ENCODE results near the gene COG2.
"Not testable (repeated sequence)": the region's sequence is repeated elsewhere in the genome, so short reads cannot be mapped to it uniquely, and the experiment has no call there.

COG2 gene

GRCh38 chr1:230702934-230703678 lies 60.8 kb downstream of the COG2 start:
- no peak for DNase-seq

- DNase-seq = no peak
Measured at GRCh38 chr1:230703679-230704385, 61.6 kb downstream of the COG2 start.

GRCh38 chr1:230704830-230705229 lies 62.5 kb downstream of the COG2 start:
- DNase-seq = no peak

GRCh38 chr1:230705289-230706019 lies 63.2 kb downstream of the COG2 start:
- DNase-seq = no peak

DNA sequence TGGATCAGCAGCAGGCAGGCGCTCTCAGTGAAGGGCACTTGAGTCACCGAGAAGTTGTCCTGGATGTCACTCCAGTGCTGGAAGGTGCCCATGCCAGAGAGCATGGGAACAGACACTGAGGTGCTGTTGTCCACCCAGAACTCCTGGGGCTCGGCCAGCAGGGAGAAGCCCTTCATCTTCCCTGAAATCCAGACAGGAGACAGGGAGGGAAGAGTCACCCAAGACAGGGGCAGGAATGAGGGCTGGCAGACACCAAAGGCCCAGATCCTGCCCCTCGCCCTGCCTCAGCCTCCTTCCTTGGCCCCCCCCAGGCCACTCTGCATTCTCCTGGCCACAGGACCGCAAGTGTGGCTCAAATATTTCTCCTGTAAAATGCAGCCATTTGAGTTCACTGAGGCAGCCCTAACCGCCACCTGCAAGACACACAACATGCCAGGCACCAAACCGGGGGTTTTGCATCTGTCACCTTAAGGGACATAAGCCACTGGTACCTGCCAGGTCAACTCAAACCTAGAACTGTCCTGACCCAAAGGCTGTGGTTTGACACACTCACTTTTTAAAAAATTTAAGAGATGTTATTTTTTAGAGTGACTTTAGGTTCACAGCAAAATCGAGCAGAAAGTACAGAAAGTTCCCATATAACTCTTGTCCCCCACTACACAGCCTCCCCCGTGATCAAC lies 63.9 kb downstream of the COG2 start:
- no peak for DNase-seq

GRCh38 chr1:230706887-230707731 lies 64.8 kb downstream of the COG2 start:
- DNase-seq = no peak

GRCh38 chr1:230707732-230708630 lies 65.7 kb downstream of the COG2 start:
- DNase-seq = no peak

DNA sequence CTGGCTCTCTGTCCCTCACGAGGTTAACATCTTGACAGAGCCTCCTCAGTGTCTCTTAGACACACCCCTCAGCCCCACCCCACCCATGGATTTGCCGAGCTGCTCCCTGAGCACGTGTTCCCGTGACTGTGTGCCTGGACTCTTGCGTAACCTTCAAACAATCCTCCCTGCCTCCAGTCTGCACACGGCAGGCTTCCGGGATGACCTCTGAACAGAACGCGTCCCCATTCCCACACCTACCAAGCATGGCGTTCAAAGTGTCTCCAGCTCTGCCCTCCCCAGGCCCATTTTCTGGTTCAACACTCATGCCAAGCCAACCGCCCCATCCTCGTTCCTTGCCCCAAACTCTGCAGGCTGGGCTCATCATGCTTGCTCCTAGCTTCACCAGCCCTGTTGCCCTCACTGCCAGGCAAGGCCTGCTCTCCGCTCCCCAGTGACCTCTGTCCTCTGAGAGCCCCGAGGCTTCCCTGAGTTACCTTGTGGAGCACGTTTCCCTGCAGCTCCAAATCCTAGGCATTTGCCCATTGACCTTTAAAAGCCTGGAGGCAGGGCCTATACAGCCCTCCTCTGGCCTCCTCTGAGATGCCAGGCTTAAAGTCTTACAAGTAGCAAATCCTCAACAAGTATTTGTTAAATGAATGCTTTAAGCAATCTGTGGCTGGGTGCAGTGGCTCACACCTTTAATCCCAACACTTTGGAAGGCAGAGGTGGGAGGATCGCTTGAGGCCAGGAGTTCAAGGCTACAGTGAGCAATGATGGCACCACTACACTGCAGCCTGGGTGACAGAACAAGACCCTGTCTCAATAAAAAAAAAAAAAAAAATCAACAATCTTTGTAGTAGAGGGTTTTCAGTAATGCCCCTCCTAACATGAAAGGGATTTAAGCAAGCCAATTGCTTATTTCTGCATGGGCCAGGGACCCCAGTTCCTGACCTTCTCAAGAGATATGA lies 66.6 kb downstream of the COG2 start:
- no peak for DNase-seq

GRCh38 chr1:230709619-230710542 lies 67.6 kb downstream of the COG2 start:
- DNase-seq = no peak

GRCh38 chr1:230710543-230710904 lies 68.2 kb downstream of the COG2 start:
- no peak for DNase-seq

GRCh38 chr1:230711245-230711644 lies 69.0 kb downstream of the COG2 start:
- no peak for DNase-seq

- DNase-seq = no peak
Measured at GRCh38 chr1:230712470-230712942, 70.2 kb downstream of the COG2 start.

DNA sequence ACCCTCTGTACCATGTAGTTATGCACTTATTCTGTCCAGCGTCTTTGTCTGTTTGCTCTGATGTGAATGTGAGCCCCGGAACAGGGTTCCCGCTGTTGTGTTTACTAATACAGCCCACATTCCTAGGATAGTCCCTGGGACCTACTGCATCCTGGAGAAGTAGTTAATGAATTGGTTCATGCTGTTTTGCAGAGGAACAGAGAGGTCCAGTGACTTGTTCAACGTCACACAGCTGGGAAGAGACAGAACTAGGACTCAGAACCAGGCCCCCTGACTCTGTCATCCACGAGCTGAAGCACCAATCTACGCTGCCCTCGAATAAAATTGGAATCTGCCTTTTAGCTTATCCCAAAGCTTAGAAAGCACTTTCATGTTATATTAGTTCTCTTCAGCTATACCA lies 70.9 kb downstream of the COG2 start:
- no peak for DNase-seq

DNA sequence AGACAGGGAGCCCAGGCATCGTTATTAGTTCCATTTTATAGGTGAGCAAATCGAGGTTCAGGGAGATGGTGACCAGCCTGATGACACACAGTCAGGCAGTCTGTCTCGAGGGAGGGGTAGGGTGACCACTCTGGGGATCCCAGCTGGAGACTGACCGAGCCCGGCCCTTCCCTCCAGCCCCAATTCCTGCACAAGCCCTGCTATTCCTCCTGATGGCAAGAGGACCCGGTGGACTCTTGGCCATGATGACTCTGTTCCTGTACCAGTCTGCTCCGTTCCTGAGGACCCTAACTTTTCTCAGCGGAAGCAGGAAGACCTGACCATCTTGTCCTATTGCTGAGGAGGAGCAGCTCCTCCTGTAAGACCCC lies 71.2 kb downstream of the COG2 start:
- DNase-seq = no peak

- no peak for DNase-seq
Measured at GRCh38 chr1:230713915-230714764, 71.9 kb downstream of the COG2 start, which contains the start of gene AGT. Gene AGT, minus strand, starts transcription at chr1:230714122. Its CDS starts 3,299 bp downstream, at chr1:230710823.

DNA sequence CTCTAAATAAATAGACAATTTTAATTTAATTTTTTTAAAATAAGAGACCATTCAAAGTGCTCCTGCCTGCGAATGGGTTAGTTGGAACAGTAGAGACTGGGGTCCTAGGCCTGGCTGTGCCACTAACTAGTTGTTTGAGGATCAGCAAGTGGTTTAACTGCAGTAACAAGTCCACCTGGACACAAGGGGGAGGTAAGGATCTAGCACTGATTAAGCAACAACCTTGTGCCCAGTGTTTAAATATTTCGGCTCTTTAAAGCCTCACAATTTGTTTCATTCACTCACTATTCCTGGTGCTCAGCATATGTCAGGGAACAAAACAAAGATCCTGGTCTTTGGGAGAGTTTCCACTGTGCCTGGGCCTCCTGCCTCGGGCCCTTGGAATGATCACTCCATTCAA lies 73.2 kb downstream of the COG2 start:
- no peak for DNase-seq

- not testable (repeated sequence) for DNase-seq
Measured at GRCh38 chr1:230716453-230716852, 74.2 kb downstream of the COG2 start.

DNA sequence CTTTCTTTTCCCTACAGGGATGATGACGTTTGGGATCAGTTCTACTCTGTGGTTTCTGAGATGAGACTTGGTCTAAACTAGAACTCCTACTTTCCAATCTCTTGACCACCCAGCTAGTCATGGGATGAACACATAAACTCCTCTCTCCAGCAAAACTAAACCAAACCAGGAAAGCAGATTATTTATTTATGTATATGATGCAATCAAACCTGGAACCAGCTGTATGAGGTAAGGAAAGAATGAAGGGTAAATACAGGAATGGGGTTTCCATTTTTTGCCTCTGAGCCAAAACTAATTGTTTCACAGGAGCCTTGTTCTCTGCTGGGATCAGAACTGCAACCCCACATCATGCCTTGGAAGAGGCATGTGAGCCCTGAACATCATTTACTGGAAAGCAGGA lies 75.0 kb downstream of the COG2 start:
- no peak for DNase-seq

All from CD4-positive, alpha-beta T cell treated with Interleukin-4 for 4 hours (primary cell).